ENCODE results near the gene POR.

DNA sequence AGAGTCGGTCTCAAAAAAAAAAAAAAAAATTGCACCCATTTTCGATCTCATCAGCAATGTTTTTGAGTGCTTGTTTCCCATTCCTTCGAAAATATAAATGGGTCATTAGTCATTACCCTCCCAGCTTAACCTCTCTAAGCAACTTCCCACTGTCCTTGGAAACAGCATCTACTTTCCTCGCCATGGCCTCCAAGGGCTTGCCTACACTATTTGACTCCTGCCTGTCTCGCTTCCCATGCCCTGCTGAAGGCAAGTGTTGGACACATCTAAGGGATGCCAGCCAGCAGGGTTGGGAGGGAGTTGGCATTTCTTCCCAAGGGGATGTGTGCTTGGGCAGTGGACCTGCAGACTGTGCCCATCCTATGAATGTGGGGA lies 48.9 kb upstream of the POR start:
- TF ChIP-seq, protein P1, sequence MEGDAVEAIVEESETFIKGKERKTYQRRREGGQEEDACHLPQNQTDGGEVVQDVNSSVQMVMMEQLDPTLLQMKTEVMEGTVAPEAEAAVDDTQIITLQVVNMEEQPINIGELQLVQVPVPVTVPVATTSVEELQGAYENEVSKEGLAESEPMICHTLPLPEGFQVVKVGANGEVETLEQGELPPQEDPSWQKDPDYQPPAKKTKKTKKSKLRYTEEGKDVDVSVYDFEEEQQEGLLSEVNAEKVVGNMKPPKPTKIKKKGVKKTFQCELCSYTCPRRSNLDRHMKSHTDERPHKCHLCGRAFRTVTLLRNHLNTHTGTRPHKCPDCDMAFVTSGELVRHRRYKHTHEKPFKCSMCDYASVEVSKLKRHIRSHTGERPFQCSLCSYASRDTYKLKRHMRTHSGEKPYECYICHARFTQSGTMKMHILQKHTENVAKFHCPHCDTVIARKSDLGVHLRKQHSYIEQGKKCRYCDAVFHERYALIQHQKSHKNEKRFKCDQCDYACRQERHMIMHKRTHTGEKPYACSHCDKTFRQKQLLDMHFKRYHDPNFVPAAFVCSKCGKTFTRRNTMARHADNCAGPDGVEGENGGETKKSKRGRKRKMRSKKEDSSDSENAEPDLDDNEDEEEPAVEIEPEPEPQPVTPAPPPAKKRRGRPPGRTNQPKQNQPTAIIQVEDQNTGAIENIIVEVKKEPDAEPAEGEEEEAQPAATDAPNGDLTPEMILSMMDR (IDR thresholded peaks at IDR 0.05; ENCODE audit: low read depth, low read length, missing input control) = no peak
- TF ChIP-seq EGR1 (IDR thresholded peaks at IDR 0.05; ENCODE audit: low read depth in 2 of 2) = no peak
- TF ChIP-seq FOXA1 (IDR thresholded peaks at IDR 0.05) = no peak
- no peak for TF ChIP-seq GABPA (IDR thresholded peaks at IDR 0.05 in 1 of 2, conservative IDR thresholded peaks at IDR 0.05 in 1 of 2)
- TF ChIP-seq, protein P2, sequence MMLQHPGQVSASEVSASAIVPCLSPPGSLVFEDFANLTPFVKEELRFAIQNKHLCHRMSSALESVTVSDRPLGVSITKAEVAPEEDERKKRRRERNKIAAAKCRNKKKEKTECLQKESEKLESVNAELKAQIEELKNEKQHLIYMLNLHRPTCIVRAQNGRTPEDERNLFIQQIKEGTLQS (IDR thresholded peaks at IDR 0.05) = no peak
- TF ChIP-seq, protein P3, sequence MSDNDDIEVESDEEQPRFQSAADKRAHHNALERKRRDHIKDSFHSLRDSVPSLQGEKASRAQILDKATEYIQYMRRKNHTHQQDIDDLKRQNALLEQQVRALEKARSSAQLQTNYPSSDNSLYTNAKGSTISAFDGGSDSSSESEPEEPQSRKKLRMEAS (IDR thresholded peaks at IDR 0.05) = no peak

Data from liver (tissue), 3 donors.